Spleen (tissue), 7 donors: Measurements from ENCODE around the gene TTLL12.

ENCODE experiments used
- CTCF ChIP-seq, 11 experiments: fragments of 200-600 bp in 7 of 11; fragments of 450-650 bp in 4 of 11; sonication (generic) in 4 of 11; IDR thresholded peaks in 8 of 11; conservative IDR thresholded peaks in 3 of 11; 1 replicate in 7 of 11; 2 replicates in 4 of 11; pipeline versions ENCODE4 v1.4.0 to v1.8.0; 2016 to 2021; ENCODE audit warnings: antibody characterized with exemption in 11 of 11, inconsistent platforms in 4 of 11, mild to moderate bottlenecking in 1 of 11
- POLR2A ChIP-seq, 3 donors: fragments of 450-650 bp; IDR thresholded peaks; one replicate each; pipeline ENCODE4 v1.5.1; 2017; ENCODE audit warnings: antibody characterized with exemption in 3 of 3, mild to moderate bottlenecking in 1 of 3
- donor health status: DM: no; HTN: no; CAD: no; lungs with moderate emphysema.
- donor health status: DM: no; HTN: no; CAD: no.
- donor health status: DM: no; HTN: no; CAD: no.

GRCh38 chr22:43199541-43199940 lies 12.6 kb upstream of the TTLL12 start:
- TF ChIP-seq POLR2A (IDR thresholded peaks at IDR 0.05), result no peak
- TF ChIP-seq CTCF (IDR thresholded peaks at IDR 0.05 in 8 of 11, conservative IDR thresholded peaks at IDR 0.05 in 3 of 11), result no peak
